Measurements from ENCODE around the gene PSRC1. TPM values are rescaled to one million over a fixed set of nuclear protein-coding genes. Genes with fewer than 3 reads are reported as not detected.

PSRC1 gene
- total RNA-seq, 1 donor from 2014 or later, result 17.6 TPM

DNA sequence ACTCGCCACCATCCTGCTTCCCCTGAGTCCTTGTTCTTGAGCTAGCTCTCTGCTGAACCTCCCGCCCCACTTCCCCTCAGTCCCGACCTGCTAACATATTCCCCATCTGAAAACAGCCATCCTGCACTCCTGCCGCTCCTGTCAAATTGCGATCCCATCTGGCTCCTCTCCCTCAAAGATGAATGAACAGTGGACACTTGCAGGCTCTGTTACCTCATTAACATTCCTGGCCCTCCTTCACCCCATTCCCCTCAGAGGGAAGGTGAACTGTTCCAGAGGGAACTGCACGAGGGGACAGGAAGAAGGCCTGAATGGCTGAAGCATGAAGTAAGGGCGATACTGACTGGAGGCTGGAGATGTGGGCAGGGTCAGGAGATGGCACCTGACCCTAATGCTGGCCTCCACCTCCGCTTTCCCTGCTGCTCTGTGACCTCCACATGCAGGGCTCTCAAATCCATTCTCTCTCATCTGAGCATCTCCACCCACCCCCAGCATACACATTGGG is 41.1 kb downstream of the PSRC1 start:
- H3K27me3 Mint-ChIP-seq (ENCODE audit: low read depth), result peaks cover 6% of the 10 kb centered on the region
- peaks cover 24% of the 10 kb centered on the region for H3K4me1 Mint-ChIP-seq
- DNase-seq (ENCODE audit: low spot score in 2 of 2, unreplicated experiment in 2 of 2), result no peak
- peak overlapping the region; percentile 6 for H3K27ac Mint-ChIP-seq
- TF ChIP-seq, protein P1, sequence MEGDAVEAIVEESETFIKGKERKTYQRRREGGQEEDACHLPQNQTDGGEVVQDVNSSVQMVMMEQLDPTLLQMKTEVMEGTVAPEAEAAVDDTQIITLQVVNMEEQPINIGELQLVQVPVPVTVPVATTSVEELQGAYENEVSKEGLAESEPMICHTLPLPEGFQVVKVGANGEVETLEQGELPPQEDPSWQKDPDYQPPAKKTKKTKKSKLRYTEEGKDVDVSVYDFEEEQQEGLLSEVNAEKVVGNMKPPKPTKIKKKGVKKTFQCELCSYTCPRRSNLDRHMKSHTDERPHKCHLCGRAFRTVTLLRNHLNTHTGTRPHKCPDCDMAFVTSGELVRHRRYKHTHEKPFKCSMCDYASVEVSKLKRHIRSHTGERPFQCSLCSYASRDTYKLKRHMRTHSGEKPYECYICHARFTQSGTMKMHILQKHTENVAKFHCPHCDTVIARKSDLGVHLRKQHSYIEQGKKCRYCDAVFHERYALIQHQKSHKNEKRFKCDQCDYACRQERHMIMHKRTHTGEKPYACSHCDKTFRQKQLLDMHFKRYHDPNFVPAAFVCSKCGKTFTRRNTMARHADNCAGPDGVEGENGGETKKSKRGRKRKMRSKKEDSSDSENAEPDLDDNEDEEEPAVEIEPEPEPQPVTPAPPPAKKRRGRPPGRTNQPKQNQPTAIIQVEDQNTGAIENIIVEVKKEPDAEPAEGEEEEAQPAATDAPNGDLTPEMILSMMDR (IDR thresholded peaks at IDR 0.05; ENCODE audit: unreplicated experiment), result no peak
- no peaks in the 10 kb centered on the region for H3K9me3 Mint-ChIP-seq
- H3K4me3 Mint-ChIP-seq, result no peak overlapping the region
- peaks cover 5% of the 10 kb centered on the region for H3K36me3 Mint-ChIP-seq

DNA sequence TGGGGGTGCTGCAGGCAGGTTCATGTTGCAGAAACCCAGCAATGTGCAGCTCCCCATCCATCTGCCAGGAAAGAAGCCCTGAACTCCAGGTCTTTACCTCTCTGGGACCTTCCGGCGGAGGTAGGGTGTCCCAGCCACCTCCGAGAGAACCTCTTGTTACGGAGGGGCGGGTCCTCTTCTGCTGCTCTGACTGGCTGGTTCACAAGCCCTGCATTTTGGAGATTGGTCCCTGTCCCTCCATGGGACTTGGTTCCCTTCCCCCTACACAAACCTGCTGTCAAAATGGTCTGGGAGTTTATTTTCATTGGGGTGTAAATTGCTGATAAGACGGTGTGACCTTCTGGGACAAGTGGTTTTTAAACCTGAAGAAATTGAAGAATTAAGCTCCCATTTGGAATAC is 41.6 kb downstream of the PSRC1 start:
- TF ChIP-seq, protein P1 (IDR thresholded peaks at IDR 0.05; ENCODE audit: unreplicated experiment), result no peak
- Mint-ChIP-seq H3K9me3 (no peaks in the 10 kb centered on the region), H3K4me3 (no peak overlapping the region), H3K36me3 (peaks cover 5% of the 10 kb centered on the region), H3K4me1 (peaks cover 24% of the 10 kb centered on the region), H3K27me3 (ENCODE audit: low read depth) (peaks cover 6% of the 10 kb centered on the region), H3K27ac (no peak overlapping the region)
- DNase-seq (ENCODE audit: low spot score in 2 of 2, unreplicated experiment in 2 of 2), result no peak

DNA sequence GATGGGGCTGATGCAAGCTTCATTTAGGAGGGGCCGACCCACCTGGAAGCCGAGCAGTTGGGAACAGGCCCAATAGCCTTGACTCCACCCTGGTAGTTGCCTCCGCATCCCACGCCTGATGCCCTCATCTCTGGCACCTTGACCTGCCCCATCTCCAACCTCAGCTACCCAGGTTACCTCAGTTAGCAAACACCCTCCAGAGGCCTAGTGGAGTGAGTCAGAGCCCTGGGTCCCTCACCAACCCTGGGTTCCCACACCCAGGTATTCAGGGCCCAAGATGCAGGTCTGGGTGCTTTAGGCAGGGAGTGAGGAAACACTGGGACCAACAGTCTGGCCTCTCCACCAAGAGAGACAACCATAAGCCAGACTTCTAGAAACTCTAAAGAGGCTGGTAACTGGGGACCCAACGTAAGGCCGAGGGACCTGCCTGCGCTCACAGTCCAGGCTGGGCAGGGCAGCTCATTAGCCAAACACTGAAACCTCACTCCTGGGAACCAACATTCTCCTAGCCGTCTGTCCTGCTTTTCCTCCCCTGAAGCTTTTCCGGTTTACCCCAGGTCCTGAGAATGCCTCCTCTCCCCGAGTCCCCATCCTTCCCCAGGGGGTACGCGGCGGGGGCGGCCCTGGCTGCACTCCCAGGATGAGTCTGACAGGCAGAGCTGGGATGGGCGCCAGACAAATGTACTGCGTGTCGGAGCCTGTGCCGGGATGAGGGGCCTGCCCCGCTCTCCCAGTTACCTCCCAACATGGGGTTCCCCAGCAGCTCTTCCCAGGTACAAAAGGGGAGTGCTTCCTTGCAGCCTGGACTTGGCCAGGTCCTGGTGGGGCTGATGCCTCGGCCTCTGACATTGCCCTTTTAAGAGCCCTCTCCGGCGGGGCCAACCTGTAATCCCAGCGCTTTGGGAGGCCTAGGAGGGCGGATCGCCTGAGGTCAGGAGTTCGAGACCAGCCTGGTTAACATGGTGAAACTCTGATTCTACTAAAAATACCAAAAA is 42.5 kb downstream of the PSRC1 start:
- no peaks in the 10 kb centered on the region for H3K9me3 Mint-ChIP-seq

DNA sequence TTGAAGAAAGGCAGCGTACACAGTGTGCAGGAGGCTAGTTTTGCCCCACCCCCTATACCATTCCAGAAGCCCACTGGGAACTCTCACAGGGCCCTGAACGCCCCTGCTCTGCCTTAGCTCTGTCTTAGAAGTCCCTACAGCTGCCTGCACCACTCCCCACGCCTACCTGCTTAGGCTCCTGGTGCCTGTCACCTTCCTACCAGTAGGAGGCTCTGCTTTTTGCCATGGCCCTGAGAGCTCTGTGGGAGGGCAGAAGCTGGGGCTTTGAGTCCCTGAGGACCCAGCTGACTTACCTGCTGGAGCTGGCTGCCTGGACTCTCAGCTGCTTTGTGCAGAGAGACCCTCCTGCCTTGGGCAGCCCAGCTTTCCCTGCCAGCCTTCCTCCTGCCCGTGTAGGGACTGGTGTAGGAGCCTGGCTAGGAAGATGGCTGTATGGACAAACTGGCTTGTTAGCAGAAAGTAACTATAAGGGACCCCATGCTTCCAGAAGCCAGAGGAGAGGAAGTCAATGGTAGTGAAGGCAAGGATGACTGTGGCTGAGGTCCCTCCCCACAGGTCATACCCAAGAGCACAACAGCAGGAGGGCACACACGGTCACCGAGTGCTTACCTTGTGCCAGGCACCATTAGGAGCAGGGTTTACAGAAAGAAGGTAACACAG is 43.4 kb downstream of the PSRC1 start:
- no peak for DNase-seq (ENCODE audit: low spot score in 2 of 2, unreplicated experiment in 2 of 2)
- Mint-ChIP-seq H3K36me3 (peaks cover 17% of the 10 kb centered on the region), H3K9me3 (no peaks in the 10 kb centered on the region), H3K27ac (peak overlapping the region; percentile 78), H3K4me1 (peaks cover 24% of the 10 kb centered on the region), H3K4me3 (no peak overlapping the region), H3K27me3 (ENCODE audit: low read depth) (peaks cover 6% of the 10 kb centered on the region)
- TF ChIP-seq, protein P1 (IDR thresholded peaks at IDR 0.05; ENCODE audit: unreplicated experiment), result peak; percentile 20

More for the DNA sequence above, 42.5 kb downstream of the PSRC1 start:
- TF ChIP-seq, protein P1 (IDR thresholded peaks at IDR 0.05; ENCODE audit: unreplicated experiment), result no peak
- H3K36me3 Mint-ChIP-seq, result peaks cover 11% of the 10 kb centered on the region
- peak overlapping the region; percentile 50 for H3K27ac Mint-ChIP-seq
- DNase-seq (ENCODE audit: low spot score in 2 of 2, unreplicated experiment in 2 of 2), result no peak
- no peak overlapping the region for H3K4me3 Mint-ChIP-seq
- H3K27me3 Mint-ChIP-seq (ENCODE audit: low read depth), result peaks cover 6% of the 10 kb centered on the region
- H3K4me1 Mint-ChIP-seq, result peaks cover 24% of the 10 kb centered on the region

DNA sequence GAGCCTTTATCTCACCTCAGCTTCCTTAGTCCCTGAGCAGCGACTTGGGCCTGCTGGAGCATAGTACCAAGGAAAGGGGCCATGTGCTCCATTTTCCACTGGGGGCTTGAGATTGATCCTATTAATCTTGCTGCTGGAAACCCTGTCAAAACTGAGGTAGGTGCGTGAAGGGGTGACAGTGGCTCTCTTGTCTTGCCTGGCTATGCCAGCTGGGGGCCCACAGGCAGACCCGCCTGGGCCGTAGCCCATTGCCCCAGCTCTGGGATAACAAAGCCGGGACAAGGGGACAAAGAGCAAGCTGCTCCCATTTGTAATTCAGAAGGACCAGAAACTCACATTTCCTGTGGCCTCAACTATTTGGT is 43.9 kb downstream of the PSRC1 start:
- Mint-ChIP-seq H3K4me1 (peaks cover 24% of the 10 kb centered on the region), H3K27me3 (ENCODE audit: low read depth) (peaks cover 6% of the 10 kb centered on the region)

More for the DNA sequence above, 43.9 kb downstream of the PSRC1 start:
- Mint-ChIP-seq H3K27ac (no peak overlapping the region), H3K4me3 (no peak overlapping the region), H3K9me3 (no peaks in the 10 kb centered on the region), H3K36me3 (peaks cover 17% of the 10 kb centered on the region)
- no peak for DNase-seq (ENCODE audit: low spot score in 2 of 2, unreplicated experiment in 2 of 2)
- TF ChIP-seq, protein P1 (IDR thresholded peaks at IDR 0.05; ENCODE audit: unreplicated experiment), result no peak

Data from mesothelial cell of epicardium (in vitro differentiated cells).